PC-9 (cell line): Measurements from ENCODE around the gene MACROD2.

ENCODE experiments used
- EZH2 ChIP-seq: fragments of 200-600 bp; sonication (generic); IDR thresholded peaks from 2 replicates; pipeline ENCODE4 v1.8.0; 2017; ENCODE audit warnings: antibody characterized with exemption, low read depth
- TF ChIP-seq, protein P1 (sequence below): fragments of 200-600 bp; sonication (generic); conservative IDR thresholded peaks from 2 replicates; pipeline ENCODE4 v1.6.1; 2017; ENCODE audit warnings: mixed run types, antibody characterized with exemption, mild to moderate bottlenecking, moderate library complexity

- TF ChIP-seq, protein P1, sequence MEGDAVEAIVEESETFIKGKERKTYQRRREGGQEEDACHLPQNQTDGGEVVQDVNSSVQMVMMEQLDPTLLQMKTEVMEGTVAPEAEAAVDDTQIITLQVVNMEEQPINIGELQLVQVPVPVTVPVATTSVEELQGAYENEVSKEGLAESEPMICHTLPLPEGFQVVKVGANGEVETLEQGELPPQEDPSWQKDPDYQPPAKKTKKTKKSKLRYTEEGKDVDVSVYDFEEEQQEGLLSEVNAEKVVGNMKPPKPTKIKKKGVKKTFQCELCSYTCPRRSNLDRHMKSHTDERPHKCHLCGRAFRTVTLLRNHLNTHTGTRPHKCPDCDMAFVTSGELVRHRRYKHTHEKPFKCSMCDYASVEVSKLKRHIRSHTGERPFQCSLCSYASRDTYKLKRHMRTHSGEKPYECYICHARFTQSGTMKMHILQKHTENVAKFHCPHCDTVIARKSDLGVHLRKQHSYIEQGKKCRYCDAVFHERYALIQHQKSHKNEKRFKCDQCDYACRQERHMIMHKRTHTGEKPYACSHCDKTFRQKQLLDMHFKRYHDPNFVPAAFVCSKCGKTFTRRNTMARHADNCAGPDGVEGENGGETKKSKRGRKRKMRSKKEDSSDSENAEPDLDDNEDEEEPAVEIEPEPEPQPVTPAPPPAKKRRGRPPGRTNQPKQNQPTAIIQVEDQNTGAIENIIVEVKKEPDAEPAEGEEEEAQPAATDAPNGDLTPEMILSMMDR = no peak
- TF ChIP-seq EZH2 = no peak
Measured at GRCh38 chr20:14116037-14116436, 120.7 kb downstream of the MACROD2 start.
